HFF-Myc (cell line): ENCODE measurements around the gene OGG1.

Experiments
- DNase-seq: peaks from one replicate; pipeline ENCODE4 v3.0.0-alpha.2; 2011; ENCODE audit warnings: low read depth; ENCODE audit errors: extremely low read depth
- H3K4me3 ChIP-seq: replicated peaks from 2 replicates; pipeline ENCODE4 v1.5.1; 2011; ENCODE audit warnings: low read depth, mild to moderate bottlenecking, control low read depth, low read length
- TF ChIP-seq, protein P1 (sequence below): IDR thresholded peaks from 2 replicates; pipeline ENCODE4 v1.5.1; 2012; ENCODE audit warnings: mild to moderate bottlenecking, low read depth, low read length, control low read depth; ENCODE audit errors: missing control alignments

OGG1 gene

DNA sequence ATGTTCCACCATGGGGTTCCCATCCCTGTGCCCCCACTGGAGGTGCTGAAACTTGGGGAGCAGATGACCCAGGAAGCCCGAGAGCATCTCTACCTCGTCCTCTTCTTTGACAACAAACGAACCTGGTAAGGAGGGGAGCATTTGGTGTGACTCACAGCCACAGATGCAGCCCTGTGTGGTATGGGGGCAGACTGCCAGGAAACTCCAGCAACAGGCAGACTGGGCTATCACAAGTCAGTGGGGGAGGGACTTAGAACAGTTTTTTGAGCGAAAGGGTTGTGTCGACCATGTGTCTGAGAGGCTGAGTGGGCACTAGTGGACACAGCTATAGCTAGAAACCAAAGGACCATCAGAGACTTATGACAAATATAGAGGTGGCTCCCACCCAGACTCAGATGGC lies 3.4 kb upstream of the OGG1 start:
- peak; percentile 76 for DNase-seq
- TF ChIP-seq, protein P1, sequence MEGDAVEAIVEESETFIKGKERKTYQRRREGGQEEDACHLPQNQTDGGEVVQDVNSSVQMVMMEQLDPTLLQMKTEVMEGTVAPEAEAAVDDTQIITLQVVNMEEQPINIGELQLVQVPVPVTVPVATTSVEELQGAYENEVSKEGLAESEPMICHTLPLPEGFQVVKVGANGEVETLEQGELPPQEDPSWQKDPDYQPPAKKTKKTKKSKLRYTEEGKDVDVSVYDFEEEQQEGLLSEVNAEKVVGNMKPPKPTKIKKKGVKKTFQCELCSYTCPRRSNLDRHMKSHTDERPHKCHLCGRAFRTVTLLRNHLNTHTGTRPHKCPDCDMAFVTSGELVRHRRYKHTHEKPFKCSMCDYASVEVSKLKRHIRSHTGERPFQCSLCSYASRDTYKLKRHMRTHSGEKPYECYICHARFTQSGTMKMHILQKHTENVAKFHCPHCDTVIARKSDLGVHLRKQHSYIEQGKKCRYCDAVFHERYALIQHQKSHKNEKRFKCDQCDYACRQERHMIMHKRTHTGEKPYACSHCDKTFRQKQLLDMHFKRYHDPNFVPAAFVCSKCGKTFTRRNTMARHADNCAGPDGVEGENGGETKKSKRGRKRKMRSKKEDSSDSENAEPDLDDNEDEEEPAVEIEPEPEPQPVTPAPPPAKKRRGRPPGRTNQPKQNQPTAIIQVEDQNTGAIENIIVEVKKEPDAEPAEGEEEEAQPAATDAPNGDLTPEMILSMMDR = no peak
- H3K4me3 ChIP-seq = no peak overlapping the region

DNA sequence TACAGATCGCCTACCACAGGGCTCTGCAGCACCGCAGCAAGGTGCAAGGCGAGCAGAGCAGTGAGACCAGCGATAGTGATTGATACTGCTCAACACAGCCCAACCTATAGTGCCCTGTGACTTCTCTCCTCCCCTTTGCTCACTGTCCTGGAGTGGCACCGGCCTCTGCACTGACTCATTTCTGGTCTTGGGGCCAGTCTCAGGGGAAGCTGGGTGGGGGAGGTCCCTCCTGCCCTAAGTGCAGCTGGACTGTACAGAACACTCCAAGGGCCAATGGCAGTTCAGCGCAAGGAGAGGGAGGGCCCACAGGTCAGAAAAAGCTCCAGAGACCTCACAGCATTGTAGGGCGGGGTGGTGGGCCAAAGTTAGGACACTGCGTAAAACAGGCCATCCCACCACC lies 2.5 kb upstream of the OGG1 start:
- H3K4me3 ChIP-seq = no peak overlapping the region
- TF ChIP-seq, protein P1 = no peak
- DNase-seq = no peak

DNA sequence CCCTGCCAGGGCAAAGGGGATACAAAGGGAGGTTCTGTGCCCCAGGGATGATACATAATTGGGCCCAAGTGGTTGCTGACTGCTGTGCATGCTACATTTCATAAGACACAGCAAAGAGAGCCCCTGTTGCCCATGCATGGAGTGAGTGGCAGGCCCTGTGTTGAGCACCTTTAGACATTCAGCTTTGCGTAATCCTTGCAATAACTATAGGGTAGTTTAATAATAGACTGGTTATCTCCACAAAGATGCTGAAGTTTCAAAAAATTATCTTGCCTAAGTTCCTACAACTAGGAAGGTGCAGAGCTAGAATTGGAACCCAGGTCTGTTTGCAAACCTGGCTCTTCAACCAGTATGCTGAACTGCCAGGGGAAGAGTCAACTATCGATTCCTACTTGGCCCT lies 1.7 kb upstream of the OGG1 start:
- H3K4me3 ChIP-seq = no peak overlapping the region
- TF ChIP-seq, protein P1 = no peak
- no peak for DNase-seq

DNA sequence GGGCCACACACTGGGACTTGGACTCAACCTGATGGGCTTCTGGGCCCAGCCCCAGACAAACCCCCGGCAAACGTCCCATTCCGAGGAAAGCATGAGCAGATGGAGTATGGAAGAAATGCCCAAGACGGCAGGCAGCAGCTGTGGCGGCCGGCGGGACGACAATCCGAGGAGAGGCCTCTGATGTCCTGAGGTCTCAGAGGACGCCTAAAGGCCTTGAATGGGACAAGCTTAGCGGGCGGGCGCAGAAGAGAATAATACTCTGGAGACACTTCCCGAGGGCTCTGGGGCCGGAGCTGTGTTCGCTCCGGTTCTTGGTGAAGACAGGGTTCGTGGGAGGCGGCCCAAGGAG lies 482 bp upstream of the OGG1 start:
- H3K4me3 ChIP-seq = peak overlapping the region; percentile 87
- TF ChIP-seq, protein P1 = no peak
- DNase-seq = no peak

DNA sequence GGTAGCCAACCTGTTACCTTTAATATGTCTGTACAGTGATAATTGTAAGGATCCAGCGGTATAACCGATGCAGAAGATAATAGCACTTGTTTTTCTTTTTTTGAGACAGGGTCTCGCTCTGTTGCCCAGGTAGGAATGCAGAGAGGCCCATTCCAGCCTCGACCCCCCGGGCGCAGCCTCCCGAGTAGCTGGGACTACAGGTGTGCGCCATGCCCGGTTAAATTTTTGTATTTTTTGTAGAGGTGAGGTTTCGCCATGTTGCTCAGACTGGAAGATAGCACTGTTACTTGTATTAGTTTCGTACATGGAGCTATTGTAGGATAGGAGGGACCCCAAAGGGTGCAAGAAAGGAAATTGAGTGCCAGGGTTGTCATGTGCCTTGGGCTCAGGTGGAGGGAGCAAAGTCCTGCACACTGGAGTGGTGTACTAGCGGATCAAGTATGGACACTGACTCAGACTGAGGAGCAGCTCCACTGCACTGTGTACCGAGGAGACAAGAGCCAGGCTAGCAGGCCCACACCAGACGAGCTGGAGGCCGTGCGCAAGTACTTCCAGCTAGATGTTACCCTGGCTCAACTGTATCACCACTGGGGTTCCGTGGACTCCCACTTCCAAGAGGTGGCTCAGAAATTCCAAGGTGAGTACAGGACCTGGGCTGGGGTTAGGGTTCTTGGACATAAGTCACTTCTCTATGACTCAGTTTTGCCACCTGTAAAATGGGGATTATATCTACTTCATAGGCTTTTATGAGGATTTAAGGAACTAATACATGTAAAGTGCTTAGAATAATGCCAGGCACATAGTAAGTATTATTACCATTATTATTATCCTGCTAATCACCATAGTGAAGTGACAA lies 1.0 kb downstream of the OGG1 start:
- TF ChIP-seq, protein P1 = no peak
- no peak for DNase-seq
- H3K4me3 ChIP-seq = peak overlapping the region; percentile 87

DNA sequence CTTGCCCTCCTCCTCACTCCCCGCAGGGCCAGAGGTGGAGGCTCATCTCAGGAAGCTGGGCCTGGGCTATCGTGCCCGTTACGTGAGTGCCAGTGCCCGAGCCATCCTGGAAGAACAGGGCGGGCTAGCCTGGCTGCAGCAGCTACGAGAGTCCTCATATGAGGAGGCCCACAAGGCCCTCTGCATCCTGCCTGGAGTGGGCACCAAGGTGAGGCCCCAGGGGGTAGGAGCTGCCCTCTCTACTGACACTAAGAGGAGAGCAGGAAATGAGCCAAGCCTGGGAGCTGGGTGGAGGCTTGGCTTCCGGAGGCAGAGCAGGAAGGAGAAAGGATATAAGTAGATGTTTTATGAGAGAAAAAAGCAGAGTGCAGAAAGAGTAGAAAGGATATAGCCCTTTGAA lies 4.9 kb downstream of the OGG1 start:
- no peak for DNase-seq
- TF ChIP-seq, protein P1 = no peak
- no peak overlapping the region for H3K4me3 ChIP-seq

DNA sequence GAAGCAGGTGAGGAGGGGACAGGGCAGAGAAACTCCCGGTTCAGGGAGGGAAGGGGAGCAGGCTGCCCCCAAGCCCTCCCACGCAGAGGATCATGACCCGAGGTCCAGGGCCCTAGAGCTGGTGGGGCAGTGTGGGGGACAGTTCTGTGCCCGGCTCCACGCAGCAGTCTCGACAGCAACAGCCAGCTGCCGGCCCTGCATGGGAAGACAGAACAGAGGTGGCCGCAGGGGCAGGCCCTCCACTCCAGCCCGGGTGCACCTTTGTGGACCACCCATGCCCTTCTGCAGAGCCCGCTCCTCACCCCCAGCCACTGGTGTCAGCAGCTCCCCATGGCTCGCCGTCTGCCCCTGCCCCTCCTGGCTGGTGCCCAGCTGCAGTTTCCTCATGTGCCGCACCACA lies 7.7 kb downstream of the OGG1 start:
- DNase-seq = no peak
- TF ChIP-seq, protein P1 = no peak
- H3K4me3 ChIP-seq = no peak overlapping the region
